ENCODE data around the gene CFAP69.

CFAP69 gene

DNA sequence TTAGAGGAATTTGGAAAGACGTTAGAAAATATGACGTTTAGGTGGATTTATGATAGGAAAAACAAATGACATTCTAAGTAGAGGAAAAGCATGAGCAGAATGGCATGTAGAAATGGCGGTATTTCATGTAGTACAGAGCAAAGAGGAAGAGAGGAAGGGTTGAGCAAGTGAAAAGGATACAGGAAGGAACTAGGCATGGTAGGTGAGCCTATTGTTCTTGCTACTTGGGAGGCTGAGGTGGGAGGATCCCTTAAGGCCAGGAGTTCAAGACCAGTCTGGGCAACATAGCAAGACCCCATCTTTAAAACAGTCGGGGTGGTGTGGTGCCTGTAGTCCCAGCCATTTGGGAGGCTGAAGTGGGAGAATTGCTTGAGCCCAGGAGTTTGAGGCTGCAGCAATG is 102.8 kb downstream of the CFAP69 start:
- TF ChIP-seq EGR1 (IDR thresholded peaks at IDR 0.05) (no peak), CREB1 (IDR thresholded peaks at IDR 0.05; ENCODE audit: low read depth) (no peak), YY1 (IDR thresholded peaks at IDR 0.05; ENCODE audit: low read depth) (no peak), NFIC (IDR thresholded peaks at IDR 0.05) (no peak), ZBTB7A (IDR thresholded peaks at IDR 0.05; ENCODE audit: low read depth) (no peak), EP300 (IDR thresholded peaks at IDR 0.05; ENCODE audit: borderline replicate concordance) (no peak), TEAD4 (IDR thresholded peaks at IDR 0.05) (no peak), TAF1 (IDR thresholded peaks at IDR 0.05; ENCODE audit: low read depth) (no peak), RAD21 (IDR thresholded peaks at IDR 0.05; ENCODE audit: low read depth) (no peak), CEBPB (IDR thresholded peaks at IDR 0.05) (no peak)
- TF ChIP-seq, protein P1, sequence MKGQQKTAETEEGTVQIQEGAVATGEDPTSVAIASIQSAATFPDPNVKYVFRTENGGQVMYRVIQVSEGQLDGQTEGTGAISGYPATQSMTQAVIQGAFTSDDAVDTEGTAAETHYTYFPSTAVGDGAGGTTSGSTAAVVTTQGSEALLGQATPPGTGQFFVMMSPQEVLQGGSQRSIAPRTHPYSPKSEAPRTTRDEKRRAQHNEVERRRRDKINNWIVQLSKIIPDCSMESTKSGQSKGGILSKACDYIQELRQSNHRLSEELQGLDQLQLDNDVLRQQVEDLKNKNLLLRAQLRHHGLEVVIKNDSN (IDR thresholded peaks at IDR 0.05): no peak
- TF ChIP-seq, protein P2, sequence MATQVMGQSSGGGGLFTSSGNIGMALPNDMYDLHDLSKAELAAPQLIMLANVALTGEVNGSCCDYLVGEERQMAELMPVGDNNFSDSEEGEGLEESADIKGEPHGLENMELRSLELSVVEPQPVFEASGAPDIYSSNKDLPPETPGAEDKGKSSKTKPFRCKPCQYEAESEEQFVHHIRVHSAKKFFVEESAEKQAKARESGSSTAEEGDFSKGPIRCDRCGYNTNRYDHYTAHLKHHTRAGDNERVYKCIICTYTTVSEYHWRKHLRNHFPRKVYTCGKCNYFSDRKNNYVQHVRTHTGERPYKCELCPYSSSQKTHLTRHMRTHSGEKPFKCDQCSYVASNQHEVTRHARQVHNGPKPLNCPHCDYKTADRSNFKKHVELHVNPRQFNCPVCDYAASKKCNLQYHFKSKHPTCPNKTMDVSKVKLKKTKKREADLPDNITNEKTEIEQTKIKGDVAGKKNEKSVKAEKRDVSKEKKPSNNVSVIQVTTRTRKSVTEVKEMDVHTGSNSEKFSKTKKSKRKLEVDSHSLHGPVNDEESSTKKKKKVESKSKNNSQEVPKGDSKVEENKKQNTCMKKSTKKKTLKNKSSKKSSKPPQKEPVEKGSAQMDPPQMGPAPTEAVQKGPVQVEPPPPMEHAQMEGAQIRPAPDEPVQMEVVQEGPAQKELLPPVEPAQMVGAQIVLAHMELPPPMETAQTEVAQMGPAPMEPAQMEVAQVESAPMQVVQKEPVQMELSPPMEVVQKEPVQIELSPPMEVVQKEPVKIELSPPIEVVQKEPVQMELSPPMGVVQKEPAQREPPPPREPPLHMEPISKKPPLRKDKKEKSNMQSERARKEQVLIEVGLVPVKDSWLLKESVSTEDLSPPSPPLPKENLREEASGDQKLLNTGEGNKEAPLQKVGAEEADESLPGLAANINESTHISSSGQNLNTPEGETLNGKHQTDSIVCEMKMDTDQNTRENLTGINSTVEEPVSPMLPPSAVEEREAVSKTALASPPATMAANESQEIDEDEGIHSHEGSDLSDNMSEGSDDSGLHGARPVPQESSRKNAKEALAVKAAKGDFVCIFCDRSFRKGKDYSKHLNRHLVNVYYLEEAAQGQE (IDR thresholded peaks at IDR 0.05; ENCODE audit: low read depth): no peak

DNA sequence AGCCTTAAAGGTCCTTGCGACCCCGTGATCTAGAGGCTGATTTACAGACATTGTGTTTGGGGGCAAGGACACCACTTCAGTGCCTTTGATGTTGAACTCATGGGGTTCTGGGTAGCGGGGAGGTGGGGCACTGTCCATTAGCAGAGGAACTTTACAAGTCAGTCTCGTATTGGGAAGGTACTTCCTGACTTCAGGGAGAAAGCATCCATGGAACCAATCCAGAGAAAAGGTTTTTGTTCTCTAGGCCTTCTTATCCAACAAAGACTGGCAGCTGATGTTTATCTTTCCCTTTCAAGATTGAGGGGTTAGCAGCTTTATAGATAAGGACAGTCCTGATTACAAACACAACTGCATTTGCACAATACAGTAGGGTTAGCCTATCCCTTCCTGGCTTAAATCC is 104.3 kb downstream of the CFAP69 start:
- TF ChIP-seq YY1 (IDR thresholded peaks at IDR 0.05; ENCODE audit: low read depth) (no peak), RAD21 (IDR thresholded peaks at IDR 0.05; ENCODE audit: low read depth) (no peak)
- TF ChIP-seq, protein P3, sequence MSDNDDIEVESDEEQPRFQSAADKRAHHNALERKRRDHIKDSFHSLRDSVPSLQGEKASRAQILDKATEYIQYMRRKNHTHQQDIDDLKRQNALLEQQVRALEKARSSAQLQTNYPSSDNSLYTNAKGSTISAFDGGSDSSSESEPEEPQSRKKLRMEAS (IDR thresholded peaks at IDR 0.05): no peak

DNA sequence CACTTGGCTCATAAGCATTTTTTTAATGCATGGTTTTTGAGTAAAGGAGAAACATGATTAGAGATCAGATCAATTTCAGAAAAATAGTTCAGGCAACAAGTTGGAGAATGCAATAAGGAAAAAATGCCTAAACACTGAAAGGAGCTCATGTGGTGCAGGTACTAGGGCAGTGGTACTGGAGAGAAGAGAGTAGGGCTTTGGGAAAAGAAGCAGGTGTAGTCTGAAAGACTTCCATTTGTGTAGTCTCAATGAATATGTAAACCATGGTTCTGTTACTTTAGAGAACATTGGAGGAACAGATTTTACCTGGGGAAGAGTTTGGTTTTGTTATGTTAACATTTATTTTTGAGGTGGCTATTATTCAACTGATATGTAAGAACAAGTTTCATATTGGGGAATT is 107.0 kb downstream of the CFAP69 start:
- TF ChIP-seq TCF12 (IDR thresholded peaks at IDR 0.05; ENCODE audit: low read depth) (no peak), YY1 (IDR thresholded peaks at IDR 0.05; ENCODE audit: low read depth) (no peak), NFIC (IDR thresholded peaks at IDR 0.05) (no peak), CEBPB (IDR thresholded peaks at IDR 0.05) (no peak), CREB1 (IDR thresholded peaks at IDR 0.05; ENCODE audit: low read depth) (no peak), TEAD4 (IDR thresholded peaks at IDR 0.05) (no peak), ZBTB7A (IDR thresholded peaks at IDR 0.05; ENCODE audit: low read depth) (no peak), EP300 (IDR thresholded peaks at IDR 0.05; ENCODE audit: borderline replicate concordance) (no peak), RAD21 (IDR thresholded peaks at IDR 0.05; ENCODE audit: low read depth) (no peak), FOXM1 (IDR thresholded peaks at IDR 0.05; ENCODE audit: borderline replicate concordance, low read depth) (no peak), EGR1 (IDR thresholded peaks at IDR 0.05) (no peak)
- TF ChIP-seq, protein P3 (IDR thresholded peaks at IDR 0.05): no peak
- TF ChIP-seq, protein P1 (IDR thresholded peaks at IDR 0.05): no peak

All from Ishikawa (cell line).